GM12875 (cell line): Measurements from ENCODE around the gene C10orf62.
"Not testable (repeated sequence)": the region's sequence is repeated elsewhere in the genome, so short reads cannot be mapped to it uniquely, and the experiment has no call there.

ENCODE experiments used
- H3K4me3 ChIP-seq: one replicate; pipeline ENCODE4 v1.5.1; 2011; ENCODE audit warnings: low read depth, low read length, control low read depth
- TF ChIP-seq, protein P1 (sequence below): IDR thresholded peaks from 2 replicates; pipeline ENCODE4 v1.5.1; 2011; ENCODE audit warnings: low read depth, mild to moderate bottlenecking, control low read depth, inconsistent platforms, low read length, moderate library complexity, borderline replicate concordance; ENCODE audit not compliant: insufficient read depth

Gene C10orf62

GRCh38 chr10:97562329-97562728 is 27.2 kb upstream of the C10orf62 start:
- not testable (repeated sequence) for H3K4me3 ChIP-seq

DNA sequence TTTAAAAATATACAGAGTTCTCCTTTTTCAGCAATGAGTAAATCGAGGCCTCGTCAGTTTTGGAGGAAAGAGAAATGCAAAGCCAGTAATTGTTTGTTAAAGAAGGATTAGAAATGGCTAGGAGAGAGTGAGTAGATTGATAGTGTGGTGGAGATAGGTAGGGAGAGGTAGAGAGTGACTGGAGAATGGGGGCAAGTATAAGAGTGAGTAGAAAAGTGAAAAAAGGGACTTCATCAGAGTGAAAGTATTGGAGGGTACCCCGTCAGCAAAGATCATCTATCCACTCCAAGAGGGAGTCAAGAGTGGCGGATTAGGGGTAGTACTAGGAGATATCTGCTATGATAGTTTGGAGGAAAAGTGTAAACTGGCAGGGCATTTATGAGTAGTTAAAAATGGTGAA is 26.2 kb upstream of the C10orf62 start:
- TF ChIP-seq, protein P1, sequence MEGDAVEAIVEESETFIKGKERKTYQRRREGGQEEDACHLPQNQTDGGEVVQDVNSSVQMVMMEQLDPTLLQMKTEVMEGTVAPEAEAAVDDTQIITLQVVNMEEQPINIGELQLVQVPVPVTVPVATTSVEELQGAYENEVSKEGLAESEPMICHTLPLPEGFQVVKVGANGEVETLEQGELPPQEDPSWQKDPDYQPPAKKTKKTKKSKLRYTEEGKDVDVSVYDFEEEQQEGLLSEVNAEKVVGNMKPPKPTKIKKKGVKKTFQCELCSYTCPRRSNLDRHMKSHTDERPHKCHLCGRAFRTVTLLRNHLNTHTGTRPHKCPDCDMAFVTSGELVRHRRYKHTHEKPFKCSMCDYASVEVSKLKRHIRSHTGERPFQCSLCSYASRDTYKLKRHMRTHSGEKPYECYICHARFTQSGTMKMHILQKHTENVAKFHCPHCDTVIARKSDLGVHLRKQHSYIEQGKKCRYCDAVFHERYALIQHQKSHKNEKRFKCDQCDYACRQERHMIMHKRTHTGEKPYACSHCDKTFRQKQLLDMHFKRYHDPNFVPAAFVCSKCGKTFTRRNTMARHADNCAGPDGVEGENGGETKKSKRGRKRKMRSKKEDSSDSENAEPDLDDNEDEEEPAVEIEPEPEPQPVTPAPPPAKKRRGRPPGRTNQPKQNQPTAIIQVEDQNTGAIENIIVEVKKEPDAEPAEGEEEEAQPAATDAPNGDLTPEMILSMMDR = no peak
- no peak overlapping the region for H3K4me3 ChIP-seq

- TF ChIP-seq, protein P1 = no peak
- no peak overlapping the region for H3K4me3 ChIP-seq
These were observed 24.7 kb upstream of the C10orf62 start for GRCh38 chr10:97564776-97565175.

- H3K4me3 ChIP-seq = no peak overlapping the region
- TF ChIP-seq, protein P1 = no peak
These were observed 23.1 kb upstream of the C10orf62 start for GRCh38 chr10:97566336-97566996.

DNA sequence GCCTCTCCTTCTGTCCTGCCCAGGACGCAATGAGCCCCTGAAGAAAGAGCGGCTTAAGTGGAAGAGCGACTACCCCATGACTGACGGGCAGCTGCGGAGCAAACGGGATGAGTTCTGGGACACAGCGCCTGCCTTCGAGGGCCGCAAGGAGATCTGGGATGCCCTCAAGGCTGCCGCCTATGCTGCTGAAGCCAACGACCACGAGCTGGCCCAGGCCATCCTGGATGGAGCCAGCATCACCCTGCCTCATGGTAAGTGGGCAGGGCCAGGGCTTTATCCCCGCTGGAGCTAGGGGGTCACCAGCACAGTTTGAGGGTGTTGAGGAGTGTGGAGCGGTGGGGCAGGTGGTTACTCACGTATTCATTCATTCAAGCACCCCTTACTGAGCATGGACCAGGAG is 21.6 kb upstream of the C10orf62 start:
- TF ChIP-seq, protein P1 = no peak
- H3K4me3 ChIP-seq = no peak overlapping the region

GRCh38 chr10:97570146-97570788 is 19.3 kb upstream of the C10orf62 start:
- TF ChIP-seq, protein P1 = no peak

DNA sequence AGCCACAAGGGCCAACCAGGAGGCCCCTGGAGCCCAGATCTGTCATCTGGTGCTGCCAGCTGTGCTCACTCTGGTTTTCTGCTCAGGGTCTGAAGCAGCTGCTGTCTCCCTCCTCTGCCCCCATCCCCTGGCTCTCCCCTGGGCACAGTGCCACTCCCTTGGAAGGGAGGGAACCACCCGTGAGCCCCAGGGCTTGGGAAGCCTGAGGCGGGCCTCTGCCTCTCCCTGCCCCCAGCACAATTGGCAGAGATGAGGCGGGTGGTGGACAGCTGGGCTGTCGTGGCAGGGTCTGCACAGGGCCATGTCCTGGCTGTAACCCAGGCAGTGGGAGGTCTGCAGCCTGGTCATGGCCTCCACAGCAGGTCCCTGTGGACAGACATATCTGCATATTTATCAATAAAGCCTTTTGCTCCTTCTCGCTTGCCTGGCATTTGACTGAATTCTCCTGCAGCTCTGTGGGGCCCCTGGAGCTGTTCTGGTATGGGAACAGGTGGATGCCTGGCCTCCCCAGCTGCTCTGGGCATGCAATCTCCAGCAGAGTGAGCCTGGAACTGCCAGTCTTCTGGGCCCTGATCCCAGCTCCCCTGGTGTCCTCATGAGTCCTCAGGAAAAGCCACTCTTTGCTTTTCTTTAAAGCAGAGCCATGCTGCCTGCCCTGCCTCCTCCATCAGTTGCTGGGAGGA is 18.6 kb upstream of the C10orf62 start:
- no peak overlapping the region for H3K4me3 ChIP-seq
- TF ChIP-seq, protein P1 = no peak

More at GRCh38 chr10:97570146-97570788, 19.3 kb upstream of the C10orf62 start:
- H3K4me3 ChIP-seq = no peak overlapping the region
